Fibroblast of villous mesenchyme (primary cell): ENCODE measurements around the gene LCP2. TPM values are rescaled to one million over a fixed set of nuclear protein-coding genes. Genes with fewer than 3 reads are reported as not detected.

Source experiments
- DNase-seq: peaks from one replicate; pipeline ENCODE4 v3.0.0-alpha.2; 2010; ENCODE audit warnings: low read depth
- H3K4me3 ChIP-seq: 2 replicates; pipeline ENCODE4 v1.5.1; 2011; ENCODE audit warnings: low read depth, mild to moderate bottlenecking, low read length
- total RNA-seq: library from RNA; depleted of rRNA; stranded (reverse); fragments of >200 nt; gene quantifications from 2 replicates; pipeline ENCODE4 v1.2.3, GENCODE V29; 2012
- TF ChIP-seq, protein P1 (sequence below): IDR thresholded peaks from 2 replicates; pipeline ENCODE4 v1.5.1; 2012; ENCODE audit warnings: low read depth, mild to moderate bottlenecking, low read length; ENCODE audit not compliant: insufficient read depth

LCP2 gene
- total RNA-seq, 1 donor: not detected

DNA sequence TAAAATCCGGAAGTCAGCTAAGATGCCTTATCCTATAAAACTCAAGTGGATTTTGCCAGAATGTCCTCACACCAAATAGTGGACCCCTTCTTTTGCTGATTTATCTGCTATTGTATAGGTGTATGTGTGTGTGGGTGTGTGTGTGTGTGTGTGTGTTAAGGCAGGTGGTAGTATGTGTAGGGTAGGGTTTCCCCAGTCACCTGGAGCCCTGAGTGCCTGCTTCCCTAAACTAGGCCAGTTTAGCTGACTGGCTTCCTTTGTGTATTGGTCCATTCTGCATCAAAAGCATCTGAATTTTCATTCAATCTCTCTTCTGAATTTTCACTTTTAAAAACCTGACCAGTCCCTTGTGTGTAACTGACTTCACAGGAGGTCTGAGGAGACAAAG lies 42.2 kb upstream of the LCP2 start:
- no peak for DNase-seq
- H3K4me3 ChIP-seq: no peak overlapping the region
- TF ChIP-seq, protein P1, sequence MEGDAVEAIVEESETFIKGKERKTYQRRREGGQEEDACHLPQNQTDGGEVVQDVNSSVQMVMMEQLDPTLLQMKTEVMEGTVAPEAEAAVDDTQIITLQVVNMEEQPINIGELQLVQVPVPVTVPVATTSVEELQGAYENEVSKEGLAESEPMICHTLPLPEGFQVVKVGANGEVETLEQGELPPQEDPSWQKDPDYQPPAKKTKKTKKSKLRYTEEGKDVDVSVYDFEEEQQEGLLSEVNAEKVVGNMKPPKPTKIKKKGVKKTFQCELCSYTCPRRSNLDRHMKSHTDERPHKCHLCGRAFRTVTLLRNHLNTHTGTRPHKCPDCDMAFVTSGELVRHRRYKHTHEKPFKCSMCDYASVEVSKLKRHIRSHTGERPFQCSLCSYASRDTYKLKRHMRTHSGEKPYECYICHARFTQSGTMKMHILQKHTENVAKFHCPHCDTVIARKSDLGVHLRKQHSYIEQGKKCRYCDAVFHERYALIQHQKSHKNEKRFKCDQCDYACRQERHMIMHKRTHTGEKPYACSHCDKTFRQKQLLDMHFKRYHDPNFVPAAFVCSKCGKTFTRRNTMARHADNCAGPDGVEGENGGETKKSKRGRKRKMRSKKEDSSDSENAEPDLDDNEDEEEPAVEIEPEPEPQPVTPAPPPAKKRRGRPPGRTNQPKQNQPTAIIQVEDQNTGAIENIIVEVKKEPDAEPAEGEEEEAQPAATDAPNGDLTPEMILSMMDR: no peak

DNA sequence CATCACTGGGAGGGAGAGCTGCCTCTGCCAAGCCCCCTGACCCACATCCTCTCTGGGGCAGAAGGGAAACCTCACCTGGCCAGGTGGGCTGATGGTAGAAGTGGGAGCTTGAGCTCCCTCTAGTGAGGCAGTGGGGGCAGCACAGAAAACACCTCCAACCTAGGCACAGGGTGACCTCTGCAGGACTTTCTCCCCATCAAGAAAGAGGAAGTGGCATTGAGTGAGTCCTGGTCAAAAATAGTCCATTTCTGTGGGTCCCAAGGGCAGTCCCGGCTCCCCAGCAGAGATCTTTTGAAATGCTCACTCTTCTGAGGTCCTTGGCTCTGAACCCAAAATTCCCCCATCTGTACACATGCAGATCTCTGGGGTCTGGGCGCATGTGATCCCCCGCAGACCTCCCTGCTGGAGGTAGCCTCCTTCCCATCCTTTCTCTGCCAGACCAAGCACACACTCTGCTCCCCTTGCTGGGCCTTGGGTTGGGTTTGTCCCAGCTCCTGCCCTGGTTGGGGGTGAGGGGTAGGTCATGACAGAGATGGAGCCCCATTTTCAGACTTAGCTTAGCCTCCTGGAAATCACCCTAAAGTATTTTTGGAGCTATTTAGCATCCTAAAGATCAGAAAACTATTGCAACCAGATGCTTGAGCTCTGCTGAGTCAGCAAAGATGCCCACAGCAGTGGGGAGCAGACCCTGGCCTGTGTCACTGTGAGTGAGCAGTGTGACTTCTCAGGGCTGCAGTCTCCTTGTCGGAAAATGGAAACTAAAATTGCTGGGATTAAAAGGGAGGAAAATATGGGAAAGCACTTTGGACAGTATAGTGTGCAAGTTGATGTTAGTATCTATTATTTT lies 41.6 kb upstream of the LCP2 start:
- H3K4me3 ChIP-seq: no peak overlapping the region
- TF ChIP-seq, protein P1: peak; percentile 19
- DNase-seq: no peak

DNA sequence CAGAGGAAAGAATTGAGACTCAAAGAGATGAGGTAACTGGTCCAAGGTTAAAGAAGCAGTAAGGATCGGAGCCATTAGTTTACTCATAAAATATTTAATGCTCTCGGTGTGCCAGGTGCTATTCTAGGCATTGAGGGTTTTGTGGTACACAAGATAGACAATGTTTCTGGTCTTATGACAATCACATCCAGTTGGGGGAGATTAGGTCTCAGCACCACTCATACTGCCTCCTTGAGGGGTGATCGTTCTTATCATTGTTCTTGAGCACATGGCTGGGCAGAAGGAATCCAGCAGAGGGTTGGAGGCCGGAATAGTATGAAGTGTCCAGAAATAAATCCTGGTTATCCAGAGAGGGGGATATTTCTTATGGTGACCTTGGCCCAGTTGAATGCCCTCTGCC lies 40.7 kb upstream of the LCP2 start:
- TF ChIP-seq, protein P1: no peak
- no peak overlapping the region for H3K4me3 ChIP-seq
- no peak for DNase-seq

DNA sequence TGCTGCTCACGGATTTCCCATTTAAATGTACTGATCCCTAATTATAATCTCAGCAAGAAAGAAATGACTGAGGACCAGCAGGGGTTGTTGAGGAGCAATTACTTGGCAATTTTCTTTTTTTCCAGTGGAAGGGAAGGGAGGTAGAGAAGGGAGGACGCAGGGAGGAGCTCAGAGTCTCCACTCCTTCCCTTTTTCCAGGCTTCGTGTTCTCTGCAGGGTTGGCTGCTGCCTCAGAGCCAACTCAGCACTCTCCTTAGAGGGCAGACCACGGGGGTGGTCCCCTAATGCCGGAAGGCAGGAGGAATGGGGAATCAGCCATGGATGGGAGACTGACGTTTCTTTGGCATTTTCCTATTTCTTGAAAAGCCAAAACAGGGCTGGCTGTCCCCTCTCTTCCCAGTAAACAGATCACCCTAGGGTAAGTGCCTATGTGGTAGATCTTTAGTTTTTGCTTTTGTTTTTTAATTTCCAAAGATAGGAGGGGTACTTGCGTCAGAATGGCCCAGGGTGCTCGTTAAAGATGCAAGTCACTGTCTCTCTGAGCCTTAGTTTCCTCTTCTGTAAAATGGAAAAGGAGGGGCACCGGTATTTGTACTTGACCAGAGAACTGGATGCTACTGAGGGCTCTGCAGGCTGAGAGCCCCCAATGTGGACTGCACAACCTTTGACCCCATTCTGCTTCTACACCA lies 39.6 kb upstream of the LCP2 start:
- DNase-seq: no peak
- no peak overlapping the region for H3K4me3 ChIP-seq
- TF ChIP-seq, protein P1: no peak

DNA sequence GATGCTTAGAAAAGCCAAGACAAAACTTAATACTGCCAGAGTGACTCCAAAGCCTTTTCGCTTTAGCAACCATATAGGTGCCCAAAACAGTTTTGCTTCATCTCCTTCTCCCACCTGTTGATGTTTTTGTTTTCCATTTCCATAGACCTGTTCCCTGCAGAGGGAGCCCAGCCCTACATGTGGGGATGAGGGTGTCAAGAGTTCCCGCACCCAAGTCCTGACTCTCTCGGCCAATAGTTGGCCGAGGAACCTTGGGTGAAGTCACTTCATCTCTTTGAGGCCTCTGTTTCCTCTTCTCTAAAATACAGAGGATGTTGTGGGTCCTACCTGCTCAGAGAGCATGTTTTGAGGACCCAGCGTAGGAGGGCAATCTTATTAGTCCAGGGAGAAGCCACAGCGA lies 38.5 kb upstream of the LCP2 start:
- TF ChIP-seq, protein P1: no peak
- H3K4me3 ChIP-seq: no peak overlapping the region

DNA sequence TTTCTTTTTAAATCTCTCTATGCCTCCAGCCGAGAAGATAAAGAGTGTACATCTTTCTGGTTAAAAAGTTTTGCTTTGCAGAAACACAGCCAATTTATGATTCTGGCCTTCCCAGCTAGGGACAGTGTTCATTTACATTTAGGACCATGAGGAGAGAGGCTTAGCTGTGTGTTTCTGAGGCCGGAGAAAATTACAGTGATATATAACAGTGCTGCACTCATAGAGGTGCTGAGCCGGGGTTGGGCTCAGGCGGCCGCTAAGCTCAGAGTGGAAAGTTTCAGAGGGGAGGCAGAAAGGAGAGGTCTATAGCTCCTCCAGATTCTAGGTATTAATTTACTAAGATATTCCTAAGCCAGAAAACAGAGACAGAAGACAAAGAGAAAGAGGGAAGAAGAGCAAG lies 37.0 kb upstream of the LCP2 start:
- H3K4me3 ChIP-seq: no peak overlapping the region
- TF ChIP-seq, protein P1: no peak
- no peak for DNase-seq

More for the DNA sequence above, 38.5 kb upstream of the LCP2 start:
- no peak for DNase-seq
